Lung microvascular endothelial cell (primary cell): Measurements from ENCODE around the gene AMOT. TPM values are rescaled to one million over a fixed set of nuclear protein-coding genes. Genes with fewer than 3 reads are reported as not detected.
"Not testable (repeated sequence)": the region's sequence is repeated elsewhere in the genome, so short reads cannot be mapped to it uniquely, and the experiment has no call there.

ENCODE experiments used
- DNase-seq, 2 donors: peaks; one replicate each; pipeline versions ENCODE4 v3.0.0 to v3.0.0-alpha.2; 2010; ENCODE audit warnings: low read depth in 2 of 2
- total RNA-seq: library from RNA; depleted of rRNA; stranded (reverse); fragments of >200 nt; gene quantifications from 2 replicates; pipeline ENCODE4 v1.2.1, GENCODE V29; 2014

Gene AMOT, protein sequence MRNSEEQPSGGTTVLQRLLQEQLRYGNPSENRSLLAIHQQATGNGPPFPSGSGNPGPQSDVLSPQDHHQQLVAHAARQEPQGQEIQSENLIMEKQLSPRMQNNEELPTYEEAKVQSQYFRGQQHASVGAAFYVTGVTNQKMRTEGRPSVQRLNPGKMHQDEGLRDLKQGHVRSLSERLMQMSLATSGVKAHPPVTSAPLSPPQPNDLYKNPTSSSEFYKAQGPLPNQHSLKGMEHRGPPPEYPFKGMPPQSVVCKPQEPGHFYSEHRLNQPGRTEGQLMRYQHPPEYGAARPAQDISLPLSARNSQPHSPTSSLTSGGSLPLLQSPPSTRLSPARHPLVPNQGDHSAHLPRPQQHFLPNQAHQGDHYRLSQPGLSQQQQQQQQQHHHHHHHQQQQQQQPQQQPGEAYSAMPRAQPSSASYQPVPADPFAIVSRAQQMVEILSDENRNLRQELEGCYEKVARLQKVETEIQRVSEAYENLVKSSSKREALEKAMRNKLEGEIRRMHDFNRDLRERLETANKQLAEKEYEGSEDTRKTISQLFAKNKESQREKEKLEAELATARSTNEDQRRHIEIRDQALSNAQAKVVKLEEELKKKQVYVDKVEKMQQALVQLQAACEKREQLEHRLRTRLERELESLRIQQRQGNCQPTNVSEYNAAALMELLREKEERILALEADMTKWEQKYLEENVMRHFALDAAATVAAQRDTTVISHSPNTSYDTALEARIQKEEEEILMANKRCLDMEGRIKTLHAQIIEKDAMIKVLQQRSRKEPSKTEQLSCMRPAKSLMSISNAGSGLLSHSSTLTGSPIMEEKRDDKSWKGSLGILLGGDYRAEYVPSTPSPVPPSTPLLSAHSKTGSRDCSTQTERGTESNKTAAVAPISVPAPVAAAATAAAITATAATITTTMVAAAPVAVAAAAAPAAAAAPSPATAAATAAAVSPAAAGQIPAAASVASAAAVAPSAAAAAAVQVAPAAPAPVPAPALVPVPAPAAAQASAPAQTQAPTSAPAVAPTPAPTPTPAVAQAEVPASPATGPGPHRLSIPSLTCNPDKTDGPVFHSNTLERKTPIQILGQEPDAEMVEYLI
- 2.2 and 7.1 TPM in 2 replicates for total RNA-seq

DNA sequence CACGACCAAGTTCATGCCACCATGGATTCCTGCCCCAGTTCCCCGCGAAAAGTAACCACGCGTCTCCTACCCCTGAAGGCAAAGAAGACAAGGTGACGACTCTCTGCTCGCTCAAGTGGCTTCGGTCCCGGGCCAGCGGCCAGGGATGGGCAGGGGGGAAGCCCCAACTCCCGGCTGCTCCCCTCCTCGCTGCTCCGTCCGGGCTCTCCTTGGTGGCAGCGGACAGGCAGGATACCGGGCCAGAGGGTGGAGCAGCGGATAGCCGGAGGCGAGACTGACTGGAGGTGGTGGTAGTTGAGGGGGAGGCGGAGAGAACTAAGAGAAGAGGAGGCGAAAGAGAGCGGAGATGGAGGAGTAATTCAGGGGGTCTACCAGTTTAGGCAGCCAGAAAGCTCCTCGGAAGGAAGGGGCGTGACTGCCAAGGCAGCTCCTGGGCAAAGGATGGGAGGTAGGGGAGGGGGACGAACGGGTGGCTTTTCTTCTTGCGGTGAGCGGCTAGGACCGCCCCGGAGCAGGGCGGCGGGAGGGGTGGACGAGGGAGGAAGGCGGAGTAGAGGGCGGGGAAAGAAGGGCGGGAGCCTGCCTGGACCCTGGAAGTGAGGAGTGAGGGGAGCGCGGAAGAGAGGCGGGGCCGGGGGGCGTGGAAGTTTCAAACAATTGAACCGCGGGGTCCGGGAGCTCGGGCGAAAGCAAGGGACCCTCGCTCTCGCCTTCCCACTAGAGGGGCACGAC lies at the start of gene AMOT:
Gene AMOT, minus strand, starts transcription at position 450 of the 732 bp plus-strand sequence. CDS start 17,705 bp downstream, outside the sequence.
- peak; percentile 47 to 55 for DNase-seq

- DNase-seq, result no peak
These were observed 48.8 kb upstream of the AMOT start for GRCh38 chrX:112889400-112889799.

GRCh38 chrX:112888916-112889315 lies 48.3 kb upstream of the AMOT start:
- DNase-seq, result no peak

DNA sequence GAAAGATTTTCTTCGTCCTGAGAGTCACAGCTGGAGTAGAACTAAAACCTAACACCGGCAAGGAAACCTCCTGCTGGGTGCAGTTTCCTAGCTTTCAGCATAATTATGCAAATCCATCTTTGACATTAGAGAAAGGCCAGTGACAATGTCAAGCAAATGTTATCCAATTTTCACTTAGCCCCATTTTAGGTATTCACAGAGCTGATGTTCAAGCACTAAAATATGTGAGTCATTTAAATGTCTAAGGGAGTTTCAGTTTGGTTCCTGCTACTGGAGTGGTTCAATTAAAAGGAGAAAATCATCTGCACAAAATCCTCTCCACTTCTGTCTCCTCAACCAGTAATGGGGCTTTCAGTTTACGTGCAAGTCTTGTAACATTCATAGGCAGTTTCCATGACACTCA lies 37.1 kb upstream of the AMOT start:
- no peak for DNase-seq

GRCh38 chrX:112874614-112875013 lies 34.0 kb upstream of the AMOT start:
- DNase-seq, result no peak

DNA sequence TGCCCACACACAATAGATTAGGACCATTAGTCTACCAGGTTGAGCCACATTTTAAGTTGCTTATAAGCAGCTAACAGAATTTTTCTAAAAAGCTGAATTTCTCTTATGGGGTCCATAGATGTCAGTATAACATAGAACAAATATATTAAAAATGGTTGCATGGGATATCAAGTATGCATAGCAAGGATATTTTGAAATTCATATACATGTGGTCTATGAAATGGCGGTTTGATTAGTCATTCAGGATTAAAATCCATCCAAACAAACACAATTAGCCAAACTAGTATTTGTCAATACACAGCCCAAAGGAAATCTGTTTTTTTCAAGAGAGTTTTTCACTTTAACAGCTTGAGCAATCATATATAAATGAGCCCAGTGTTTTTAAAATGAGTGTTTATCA lies 33.5 kb upstream of the AMOT start:
- DNase-seq, result no peak

DNA sequence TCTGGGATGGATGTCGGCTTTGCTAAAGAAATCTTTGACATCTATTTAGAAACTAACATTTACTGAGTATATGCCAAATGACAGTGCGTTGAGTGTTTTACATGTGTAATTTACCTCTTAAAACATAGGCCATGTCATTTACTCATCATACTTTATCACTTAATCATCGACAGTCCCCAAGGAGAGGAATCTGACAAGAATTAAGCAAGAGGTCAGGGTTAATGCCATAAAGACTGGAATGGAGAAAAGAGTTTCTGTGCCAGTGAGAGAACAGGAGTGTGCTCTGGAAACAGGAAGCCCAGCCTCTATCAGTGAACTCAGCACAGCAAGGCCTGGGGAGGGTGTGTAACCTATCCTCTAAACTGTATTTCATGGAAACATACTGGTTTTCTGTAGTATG lies 28.0 kb upstream of the AMOT start:
- no peak for DNase-seq

- no peak for DNase-seq
These were observed 26.9 kb upstream of the AMOT start for GRCh38 chrX:112867570-112867969.

DNA sequence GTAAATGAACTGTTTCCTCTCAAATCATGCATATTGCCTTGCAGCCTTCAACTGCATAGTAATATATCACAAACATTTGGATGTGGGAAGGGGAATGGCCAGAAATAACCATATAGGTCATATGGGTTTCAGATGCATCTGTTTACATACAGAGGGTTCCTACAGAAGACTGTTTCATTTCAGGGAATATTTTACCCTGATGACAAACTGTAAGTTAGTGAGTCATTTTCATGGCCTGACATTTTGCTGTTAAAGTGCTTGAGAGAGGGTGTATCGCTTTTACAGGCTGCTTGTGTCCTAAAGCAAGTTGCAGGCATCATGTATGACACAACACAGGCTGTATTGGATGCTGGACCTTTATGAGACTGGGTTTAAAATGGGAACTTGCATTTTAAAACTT lies 25.5 kb upstream of the AMOT start:
- DNase-seq, result no peak

DNA sequence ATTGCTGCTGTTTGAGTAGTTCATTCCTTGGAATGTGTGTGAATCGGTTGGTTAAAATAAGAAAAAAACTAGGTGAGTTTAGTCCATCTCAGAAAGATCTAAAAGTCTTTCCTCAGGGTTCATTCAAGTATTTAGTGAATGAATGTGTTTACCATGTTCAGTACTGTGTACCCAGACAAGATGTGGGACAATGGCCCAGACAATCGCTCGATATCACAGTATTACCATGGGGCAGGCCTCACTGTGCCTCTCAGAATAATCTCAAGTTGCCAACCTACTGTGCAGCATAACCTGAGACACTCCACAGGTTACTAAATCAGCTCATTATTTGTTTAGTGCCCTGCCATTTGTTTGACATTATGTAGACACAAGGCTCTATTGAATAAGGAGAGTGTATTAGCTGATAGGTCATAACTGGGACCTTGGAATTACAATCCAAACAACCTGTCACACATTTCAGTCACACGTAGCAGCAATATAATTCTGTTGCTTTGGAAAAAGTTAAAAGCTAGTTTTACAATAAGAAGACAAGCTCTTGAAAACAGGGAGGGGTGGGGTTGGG lies 24.9 kb upstream of the AMOT start:
- DNase-seq, result no peak

DNA sequence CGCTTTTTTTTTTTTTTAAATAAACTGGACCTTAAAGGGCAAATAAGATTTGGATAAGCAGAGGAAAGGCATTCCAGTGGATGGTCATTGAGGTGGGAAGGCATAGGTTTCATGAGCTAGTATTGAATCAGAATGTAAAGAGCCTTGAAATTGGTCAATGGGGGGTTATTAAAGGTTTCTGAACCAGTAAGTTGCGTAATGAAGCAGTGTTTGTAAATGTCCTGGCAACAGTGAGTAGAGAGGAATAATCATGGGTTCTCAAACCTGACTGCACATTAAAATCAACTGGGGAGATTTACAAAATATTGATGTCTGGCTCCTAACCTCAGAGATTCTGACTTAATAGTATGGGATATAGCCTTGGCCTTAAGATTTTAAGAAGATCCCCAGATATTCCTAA lies 23.2 kb upstream of the AMOT start:
- DNase-seq, result no peak

DNA sequence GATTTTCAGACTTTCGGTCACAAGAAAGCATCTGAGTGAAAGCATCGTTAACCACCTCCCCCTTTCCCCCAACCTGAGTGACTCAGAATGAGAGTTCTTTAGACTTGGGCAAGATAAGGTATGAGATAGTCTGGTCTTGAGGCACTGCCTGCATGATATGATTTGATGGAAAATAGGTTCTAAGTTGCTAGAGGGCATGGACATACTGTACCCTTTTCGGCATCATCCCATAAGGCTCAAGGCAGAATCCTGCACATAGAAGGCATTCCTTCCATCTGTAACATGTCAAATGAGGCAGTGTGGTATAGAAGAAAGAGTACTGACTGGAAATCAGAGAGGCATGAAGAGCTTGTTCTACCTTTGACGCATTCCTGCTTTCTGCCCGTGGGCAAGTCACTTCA lies 16.8 kb upstream of the AMOT start:
- DNase-seq, result no peak

GRCh38 chrX:112854901-112855300 lies 14.3 kb upstream of the AMOT start:
- not testable (repeated sequence) for DNase-seq

DNA sequence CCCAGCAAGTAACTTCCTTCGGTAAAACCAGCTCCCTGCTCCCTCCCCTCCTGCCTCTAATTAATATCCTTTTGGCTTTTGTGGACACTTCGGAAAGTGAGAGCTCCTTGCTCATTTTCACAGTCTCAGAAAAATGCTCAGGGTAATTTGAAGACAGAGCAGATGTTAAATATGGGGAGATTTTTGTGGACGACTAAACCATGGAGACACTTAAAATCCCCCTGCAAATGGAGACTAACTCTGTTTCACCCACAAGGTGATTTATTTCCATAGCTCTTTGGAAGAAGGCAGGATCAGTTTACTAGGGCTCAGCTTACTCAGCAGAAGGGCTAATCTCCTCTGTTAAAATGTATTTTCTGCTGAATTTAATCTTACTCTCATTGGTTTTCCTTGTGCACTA lies 12.2 kb upstream of the AMOT start:
- no peak for DNase-seq

GRCh38 chrX:112851806-112852205 lies 11.2 kb upstream of the AMOT start:
- DNase-seq, result no peak

GRCh38 chrX:112851161-112851779 lies 10.6 kb upstream of the AMOT start:
- no peak for DNase-seq

DNA sequence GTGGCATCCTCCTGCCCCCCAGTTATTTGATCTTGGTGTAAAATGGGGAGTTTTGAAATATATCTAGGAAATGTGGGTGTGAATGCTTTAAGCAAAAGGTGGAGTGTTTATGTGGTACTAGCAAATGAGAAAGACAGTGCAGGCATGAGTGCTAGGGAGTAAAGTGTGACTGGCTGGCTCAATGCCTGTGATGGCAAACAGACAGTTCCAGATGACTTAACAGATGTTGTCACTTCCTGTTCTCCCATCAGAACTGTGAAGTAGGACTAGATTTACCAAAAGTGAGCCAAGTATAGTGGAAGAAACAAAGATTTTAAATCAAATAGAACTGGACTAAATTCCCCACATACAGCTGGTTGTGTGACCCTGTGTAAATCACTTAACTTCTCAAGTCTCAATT lies 8.4 kb upstream of the AMOT start:
- peak in 1 of 2 donors; percentile 3 for DNase-seq

GRCh38 chrX:112846782-112847181 lies 6.2 kb upstream of the AMOT start:
- no peak for DNase-seq

- peak; percentile 1 to 28 for DNase-seq
These were observed 5.6 kb upstream of the AMOT start for GRCh38 chrX:112846187-112846586.

- DNase-seq, result no peak
These were observed 3.6 kb upstream of the AMOT start for GRCh38 chrX:112844250-112844649.

GRCh38 chrX:112841820-112842157 lies 1.2 kb upstream of the AMOT start:
- no peak for DNase-seq
